B cell (primary cell): ENCODE data around the gene STAMBPL1. TPM values are rescaled to one million over a fixed set of nuclear protein-coding genes. Genes with fewer than 3 reads are reported as not detected.

Source experiments
- ATAC-seq: fragments of 200-7000 bp; cut with Tn5 transposase; one replicate; pipeline ENCODE4 v1.10.0; 2021; ENCODE audit warnings: low read depth, mild to moderate bottlenecking, moderate number of reproducible peaks, moderate library complexity
- CTCF ChIA-PET: fragments of 350-600 bp; sonication (Branson Sonifier 250); formaldehyde crosslinking; loops from one replicate; lab custom pipeline; 2021; ENCODE audit warnings: antibody characterized with exemption, inconsistent platforms; lab: Charles Lee
- POLR2A ChIA-PET: fragments of 350-600 bp; sonication (Branson Sonifier 250); formaldehyde crosslinking; loops from one replicate; lab custom pipeline; 2021; ENCODE audit warnings: antibody characterized with exemption; lab: Charles Lee
- DNase-seq: peaks from one replicate; pipeline ENCODE4 v3.0.0; 2013
- H2AFZ ChIP-seq: 2 replicates; pipeline ENCODE4 v1.6.1; 2012; ENCODE audit warnings: mild to moderate bottlenecking, low read depth, low read length; ENCODE audit not compliant: insufficient read depth, poor library complexity, severe bottlenecking
- H3K27ac ChIP-seq, 2 donors: 1 replicate in 1 of 2; 2 replicates in 1 of 2; pipeline ENCODE4 v1.5.1; 2012 to 2013; ENCODE audit warnings: low read length in 2 of 2, mild to moderate bottlenecking in 2 of 2, moderate library complexity in 1 of 2
- H3K27me3 ChIP-seq, 4 experiments: fragments of 200-600 bp in 1 of 4; sonication (generic) in 1 of 4; replicated peaks in 1 of 4; 1 replicate in 2 of 4; 2 replicates in 2 of 4; pipeline versions ENCODE4 v1.6.1 to v1.7.0; 2013 to 2016; ENCODE audit warnings: low read length in 3 of 4, mild to moderate bottlenecking in 2 of 4, mixed read lengths in 1 of 4, moderate library complexity in 1 of 4; ENCODE audit not compliant: insufficient read depth in 4 of 4, control insufficient read depth in 3 of 4; ENCODE audit errors: control extremely low read depth in 1 of 4
- H3K36me3 ChIP-seq, 2 experiments: replicated peaks in 1 of 2; 1 replicate in 1 of 2; 2 replicates in 1 of 2; pipeline versions ENCODE4 v1.6.1 to v1.7.1; 2013; ENCODE audit warnings: low read length in 1 of 2; ENCODE audit not compliant: insufficient read depth in 2 of 2, control insufficient read depth in 1 of 2; ENCODE audit errors: control extremely low read depth in 1 of 2, extremely low read depth in 1 of 2
- H3K4me1 ChIP-seq, 2 donors: fragments of 200-600 bp in 1 of 2; sonication (generic) in 1 of 2; 1 replicate in 1 of 2; 2 replicates in 1 of 2; pipeline versions ENCODE4 v1.5.1 to v1.6.1; 2013 to 2017; ENCODE audit warnings: low read length in 2 of 2; ENCODE audit not compliant: control insufficient read depth in 2 of 2, insufficient read depth in 2 of 2
- H3K4me2 ChIP-seq: replicated peaks from 2 replicates; pipeline ENCODE3; 2012; ENCODE audit warnings: mild to moderate bottlenecking, low read depth, low read length; ENCODE audit not compliant: poor library complexity, severe bottlenecking
- H3K4me3 ChIP-seq, 5 experiments: fragments of 200-600 bp in 1 of 5; sonication (generic) in 1 of 5; 1 replicate in 3 of 5; 2 replicates in 2 of 5; pipeline versions ENCODE4 v1.5.1 to v1.7.0; 2011 to 2016; ENCODE audit warnings: low read length in 4 of 5, mild to moderate bottlenecking in 4 of 5, low read depth in 2 of 5, control low read depth in 1 of 5, moderate library complexity in 1 of 5; ENCODE audit not compliant: insufficient read depth in 1 of 5; ENCODE audit errors: control extremely low read depth in 1 of 5, extremely low read depth in 1 of 5
- H3K79me2 ChIP-seq: fragments of 200-600 bp; sonication (generic); one replicate; pipeline ENCODE4 v1.6.0; 2016; ENCODE audit warnings: low read length; ENCODE audit not compliant: control insufficient read depth, insufficient read depth
- H3K9ac ChIP-seq: fragments of 200-600 bp; sonication (generic); 2 replicates; pipeline ENCODE4 v1.6.1; 2017; ENCODE audit warnings: mild to moderate bottlenecking, low read length, moderate library complexity
- H3K9me3 ChIP-seq, 3 donors: one replicate each; pipeline versions ENCODE4 v1.6.1 to v1.7.1; 2013; ENCODE audit warnings: low read length in 2 of 3; ENCODE audit not compliant: control insufficient read depth in 2 of 3, insufficient read depth in 1 of 3; ENCODE audit errors: control extremely low read depth in 1 of 3
- H4K20me1 ChIP-seq: 2 replicates; pipeline ENCODE4 v1.6.0; 2012; ENCODE audit warnings: mild to moderate bottlenecking, low read length; ENCODE audit not compliant: insufficient read depth, control insufficient read depth, poor library complexity, severe bottlenecking
- H3K27ac Mint-ChIP-seq: one replicate; pipeline ENCODE4 v1.8.0; 2021; ENCODE audit warnings: mixed read lengths
- H3K27me3 Mint-ChIP-seq: one replicate; pipeline ENCODE4 v1.8.0; 2021; ENCODE audit warnings: mixed read lengths
- H3K4me1 Mint-ChIP-seq: one replicate; pipeline ENCODE4 v1.8.0; 2021; ENCODE audit warnings: mixed read lengths
- H3K4me3 Mint-ChIP-seq: one replicate; pipeline ENCODE4 v1.8.0; 2021; ENCODE audit warnings: mixed read lengths
- H3K9me3 Mint-ChIP-seq: one replicate; pipeline ENCODE4 v1.8.0; 2022; ENCODE audit warnings: mixed read lengths; ENCODE audit not compliant: insufficient read depth
- EZH2 ChIP-seq: IDR thresholded peaks from 2 replicates; pipeline ENCODE4 v1.6.1; 2012; ENCODE audit warnings: borderline replicate concordance, low read depth, mild to moderate bottlenecking, moderate library complexity, low read length; ENCODE audit not compliant: insufficient read depth, poor library complexity, severe bottlenecking
- WGBS: methylation state at CpG from one replicate; pipeline ENCODE4 v1.1.5; 2013; ENCODE audit warnings: missing lambda C conversion rate; ENCODE audit not compliant: insufficient coverage; 5-methylcytosine and 5-hydroxymethylcytosine counted together
- intact Hi-C: fragments of 100-400 bp; cut with micrococcal nuclease; formaldehyde crosslinking; loops from one replicate; pipeline ENCODE4 v1.10.0; 2022
- polyA plus RNA-seq: library from polyadenylated mRNA; depleted of rRNA; stranded (reverse); fragments of >200 nt; gene quantifications from 2 replicates; pipeline ENCODE4 v1.2.3, GENCODE V29; 2012
- total RNA-seq, 2 donors: library from RNA; stranded (reverse); fragments of 120-200 nt in 1 of 2; gene quantifications; 1 replicate in 1 of 2; 2 replicates in 1 of 2; pipeline versions ENCODE4 v1.2.3 to v1.2.4, GENCODE V29; 2013 to 2022
- TF ChIP-seq, protein P1 (sequence below): fragments of 200-600 bp; IDR thresholded peaks from one replicate; pipeline ENCODE4 v1.8.0; 2022; ENCODE audit warnings: antibody characterized with exemption, mild to moderate bottlenecking

The STAMBPL1 gene
- total and polyA plus RNA-seq, 2 donors (not counting 1 experiment from before 2014, with no cell fraction given) = 50.3 to 64.2 TPM

DNA sequence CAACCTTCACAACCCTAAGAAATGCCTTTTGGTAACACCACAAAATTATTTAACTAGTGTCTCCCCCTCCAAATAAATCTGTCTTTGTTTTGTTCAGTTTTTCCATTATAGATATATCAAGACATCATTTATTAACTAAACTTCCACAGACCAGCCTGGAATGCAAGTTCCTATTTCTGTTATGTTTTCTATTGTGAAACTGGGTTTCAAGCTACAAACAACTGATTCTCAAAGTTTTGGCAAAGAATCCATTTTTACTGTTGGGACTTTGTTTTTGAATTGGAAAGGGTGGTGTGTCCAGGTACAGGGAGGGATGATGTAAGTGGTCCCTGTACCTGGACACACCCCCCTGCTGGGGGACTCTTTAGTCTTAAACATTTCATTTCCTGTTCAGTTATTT is 36.2 kb downstream of the STAMBPL1 start:
- ChIA-PET CTCF (interaction anchor here (0.7 to 0.9 kb wide), 3 partner anchors 18 to 80 kb away, joined by 3 to 5 read pairs (median 4); no protein-coding TSS in a partner anchor), POLR2A (no interaction called here)
- H3K4me3 Mint-ChIP-seq = no peak overlapping the region
- DNase-seq = no peak
- peaks cover 0 to 73% of the 10 kb centered on the region in 2 experiments for H3K36me3 ChIP-seq
- intact Hi-C loops = loop anchor here (5.0 kb wide), 1 partner anchor 34 kb away; the partner anchor contains the start of gene STAMBPL1
- no peaks in the 10 kb centered on the region for H3K27me3 ChIP-seq
- H3K27ac Mint-ChIP-seq = no peak overlapping the region
- no peaks in the 10 kb centered on the region for H3K4me1 Mint-ChIP-seq
- no peak for ATAC-seq
- H3K79me2 ChIP-seq = no peaks in the 10 kb centered on the region
- no peak overlapping the region for H3K27ac ChIP-seq
- H3K4me3 ChIP-seq = no peak overlapping the region
- no peak overlapping the region for H3K4me2 ChIP-seq
- no peaks in the 10 kb centered on the region for H3K4me1 ChIP-seq
- TF ChIP-seq, protein P1, sequence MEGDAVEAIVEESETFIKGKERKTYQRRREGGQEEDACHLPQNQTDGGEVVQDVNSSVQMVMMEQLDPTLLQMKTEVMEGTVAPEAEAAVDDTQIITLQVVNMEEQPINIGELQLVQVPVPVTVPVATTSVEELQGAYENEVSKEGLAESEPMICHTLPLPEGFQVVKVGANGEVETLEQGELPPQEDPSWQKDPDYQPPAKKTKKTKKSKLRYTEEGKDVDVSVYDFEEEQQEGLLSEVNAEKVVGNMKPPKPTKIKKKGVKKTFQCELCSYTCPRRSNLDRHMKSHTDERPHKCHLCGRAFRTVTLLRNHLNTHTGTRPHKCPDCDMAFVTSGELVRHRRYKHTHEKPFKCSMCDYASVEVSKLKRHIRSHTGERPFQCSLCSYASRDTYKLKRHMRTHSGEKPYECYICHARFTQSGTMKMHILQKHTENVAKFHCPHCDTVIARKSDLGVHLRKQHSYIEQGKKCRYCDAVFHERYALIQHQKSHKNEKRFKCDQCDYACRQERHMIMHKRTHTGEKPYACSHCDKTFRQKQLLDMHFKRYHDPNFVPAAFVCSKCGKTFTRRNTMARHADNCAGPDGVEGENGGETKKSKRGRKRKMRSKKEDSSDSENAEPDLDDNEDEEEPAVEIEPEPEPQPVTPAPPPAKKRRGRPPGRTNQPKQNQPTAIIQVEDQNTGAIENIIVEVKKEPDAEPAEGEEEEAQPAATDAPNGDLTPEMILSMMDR = no peak
- no peak for TF ChIP-seq EZH2
- no peak overlapping the region for H2AFZ ChIP-seq
- no peaks in the 10 kb centered on the region for H3K9me3 ChIP-seq
- H3K9ac ChIP-seq = no peak overlapping the region
- H3K9me3 Mint-ChIP-seq = no peaks in the 10 kb centered on the region
- no peaks in the 10 kb centered on the region for H4K20me1 ChIP-seq
- H3K27me3 Mint-ChIP-seq = no peaks in the 10 kb centered on the region

DNA sequence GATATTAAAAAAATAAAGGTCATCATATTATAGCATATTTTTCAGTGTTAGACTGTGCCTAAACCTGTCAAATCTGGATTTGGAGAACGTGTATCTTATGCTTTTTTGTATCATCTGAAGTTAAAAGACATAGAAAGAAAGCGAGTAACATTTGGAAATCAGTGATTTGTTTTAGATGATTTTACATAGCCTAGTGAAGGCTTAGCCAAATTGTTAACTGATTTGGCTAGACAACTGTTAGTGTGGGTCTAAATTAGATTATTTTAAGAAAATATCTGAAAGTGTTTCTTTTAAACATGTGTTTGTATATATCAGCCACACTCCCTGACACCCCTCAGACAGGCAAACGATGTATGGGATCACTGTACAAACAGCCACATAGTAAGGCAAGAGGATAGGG is 36.9 kb downstream of the STAMBPL1 start:
- TF ChIP-seq, protein P1 = no peak
- TF ChIP-seq EZH2 = no peak
- no peak overlapping the region for H3K4me2 ChIP-seq
- H4K20me1 ChIP-seq = no peaks in the 10 kb centered on the region
- Mint-ChIP-seq H3K4me3 (no peak overlapping the region), H3K27ac (no peak overlapping the region), H3K4me1 (no peaks in the 10 kb centered on the region), H3K27me3 (no peaks in the 10 kb centered on the region), H3K9me3 (no peaks in the 10 kb centered on the region)
- H3K36me3 ChIP-seq = peaks cover 0 to 76% of the 10 kb centered on the region in 2 experiments
- H3K79me2 ChIP-seq = no peaks in the 10 kb centered on the region
- H3K9ac ChIP-seq = no peak overlapping the region
- H3K4me3 ChIP-seq = no peak overlapping the region
- no peaks in the 10 kb centered on the region for H3K9me3 ChIP-seq
- CTCF ChIA-PET = interaction anchor here (0.8 to 1.0 kb wide), 3 partner anchors 16 to 81 kb away, joined by 3 to 4 read pairs (median 3); no protein-coding TSS in a partner anchor
- no peak for ATAC-seq
- H3K4me1 ChIP-seq = no peaks in the 10 kb centered on the region
- H3K27me3 ChIP-seq = no peaks in the 10 kb centered on the region
- no peak overlapping the region for H3K27ac ChIP-seq
- intact Hi-C loops = loop anchor here (5.0 kb wide), 1 partner anchor 35 kb away; the partner anchor contains the start of gene STAMBPL1
- POLR2A ChIA-PET = no interaction called here
- 100% methylated on average over 1 of the region's 3 CpGs for WGBS
- DNase-seq = no peak
- no peak overlapping the region for H2AFZ ChIP-seq
